NCI-H1105 (cell line): Measurements from ENCODE around the gene ISL2.

Experiments used
- DNase-seq: peaks from one replicate; lab custom pipeline; 2025; lab: John Stamatoyannopoulos, UW

The ISL2 gene

GRCh38 chr15:76377217-76377616 is 40.6 kb downstream of the ISL2 start:
- DNase-seq, result no peak

- no peak for DNase-seq
Measured at GRCh38 chr15:76377751-76378150, 41.2 kb downstream of the ISL2 start.

- no peak for DNase-seq
Measured at GRCh38 chr15:76378691-76379090, 42.1 kb downstream of the ISL2 start.

- no peak for DNase-seq
Measured at GRCh38 chr15:76380249-76380648, 43.7 kb downstream of the ISL2 start.

GRCh38 chr15:76381366-76381765 is 44.8 kb downstream of the ISL2 start:
- no peak for DNase-seq

- no peak for DNase-seq
Measured at GRCh38 chr15:76382987-76383728, 46.6 kb downstream of the ISL2 start.

- DNase-seq, result no peak
Measured at GRCh38 chr15:76384409-76384808, 47.8 kb downstream of the ISL2 start.

- no peak for DNase-seq
Measured at GRCh38 chr15:76386178-76386577, 49.6 kb downstream of the ISL2 start.

- DNase-seq, result no peak
Measured at GRCh38 chr15:76386926-76387325, 50.4 kb downstream of the ISL2 start.

- DNase-seq, result no peak
Measured at GRCh38 chr15:76390571-76390970, 54.0 kb downstream of the ISL2 start.

- no peak for DNase-seq
Measured at GRCh38 chr15:76391309-76391708, 54.7 kb downstream of the ISL2 start.

- DNase-seq, result no peak
Measured at GRCh38 chr15:76391847-76392246, 55.3 kb downstream of the ISL2 start.
